ENCODE data around the gene KCNK3. TPM values are rescaled to one million over a fixed set of nuclear protein-coding genes. Genes with fewer than 3 reads are reported as not detected.
"Not testable (repeated sequence)": the region's sequence is repeated elsewhere in the genome, so short reads cannot be mapped to it uniquely, and the experiment has no call there.

The KCNK3 gene
- total and polyA plus RNA-seq, 2 experiments from 2014 or later: not detected

- no peaks in the 10 kb centered on the region for H3K79me2 ChIP-seq (ENCODE audit: insufficient read depth)
- H3K36me3 ChIP-seq (ENCODE audit: low read depth): no peaks in the 10 kb centered on the region
- H4K20me1 ChIP-seq (ENCODE audit: insufficient read depth): no peaks in the 10 kb centered on the region
- DNase-seq: no peak
- no peak overlapping the region for H3K27ac ChIP-seq
- no peak overlapping the region for H3K9ac ChIP-seq
- peaks cover 18% of the 10 kb centered on the region for H3K27me3 ChIP-seq (replicated peaks; ENCODE audit: insufficient read depth)
- H3K4me2 ChIP-seq (ENCODE audit: unreplicated experiment): no peak overlapping the region
- no peak overlapping the region for H2AFZ ChIP-seq
- no peaks in the 10 kb centered on the region for H3K4me1 ChIP-seq (ENCODE audit: insufficient read depth)
- no peak overlapping the region for H3K4me3 ChIP-seq
- no peaks in the 10 kb centered on the region for H3K9me3 ChIP-seq (ENCODE audit: low read depth)
- no peaks in the 10 kb centered on the region for H3K9me2 ChIP-seq (ENCODE audit: insufficient read depth)
- 53 to 56% methylated on average over 4 of the region's 4 CpGs for WGBS, 2 experiments (ENCODE audit: low coverage in 1 of 2, low lambda C conversion rate in 2 of 2, missing lambda C conversion rate in 2 of 2)
- H3F3A ChIP-seq (ENCODE audit: insufficient read depth): 0 out of 2 replicates have a peak, but pooled peaks cover under 1% of the 10 kb centered on the region
- in situ Hi-C loops (cut with MboI): no loop called here
- TF ChIP-seq EZH2 (IDR thresholded peaks at IDR 0.05; ENCODE audit: insufficient read depth, poor library complexity, severe bottlenecking) (no peak), EZH2phosphoT487 (IDR thresholded peaks at IDR 0.05; ENCODE audit: insufficient read depth, low read depth) (no peak)
These were observed 35.3 kb upstream of the KCNK3 start for GRCh38 chr2:26657265-26657664.

GRCh38 chr2:26658691-26659346 is 33.7 kb upstream of the KCNK3 start:
- H3K9me2 ChIP-seq (ENCODE audit: insufficient read depth): no peaks in the 10 kb centered on the region
- H3K4me1 ChIP-seq (ENCODE audit: insufficient read depth): no peaks in the 10 kb centered on the region
- in situ Hi-C loops (cut with MboI): no loop called here
- H2AFZ ChIP-seq: no peak overlapping the region
- no peaks in the 10 kb centered on the region for H3K9me3 ChIP-seq (ENCODE audit: low read depth)
- H4K20me1 ChIP-seq (ENCODE audit: insufficient read depth): no peaks in the 10 kb centered on the region
- H3K27me3 ChIP-seq (replicated peaks; ENCODE audit: insufficient read depth): peaks cover 20% of the 10 kb centered on the region
- WGBS, 2 experiments (ENCODE audit: low coverage in 1 of 2, low lambda C conversion rate in 2 of 2, missing lambda C conversion rate in 2 of 2): 34 to 44% methylated on average over 6 of the region's 6 CpGs
- no peaks in the 10 kb centered on the region for H3K36me3 ChIP-seq (ENCODE audit: low read depth)
- no peak overlapping the region for H3K27ac ChIP-seq
- H3K4me2 ChIP-seq (ENCODE audit: unreplicated experiment): no peak overlapping the region
- no peak overlapping the region for H3K9ac ChIP-seq
- H3K79me2 ChIP-seq (ENCODE audit: insufficient read depth): no peaks in the 10 kb centered on the region
- TF ChIP-seq EZH2 (IDR thresholded peaks at IDR 0.05; ENCODE audit: insufficient read depth, poor library complexity, severe bottlenecking): no peak
- TF ChIP-seq EZH2phosphoT487 (IDR thresholded peaks at IDR 0.05; ENCODE audit: insufficient read depth, low read depth): no peak
- no peak for DNase-seq
- H3F3A ChIP-seq (ENCODE audit: insufficient read depth): no peaks in the 10 kb centered on the region
- no peak overlapping the region for H3K4me3 ChIP-seq

- Histone ChIP-seq H3K9me2 (ENCODE audit: insufficient read depth) (no peaks in the 10 kb centered on the region), H2AFZ (no peak overlapping the region), H3K27ac (no peak overlapping the region), H4K20me1 (ENCODE audit: insufficient read depth) (no peaks in the 10 kb centered on the region), H3K27me3 (replicated peaks; ENCODE audit: insufficient read depth) (peaks cover 28% of the 10 kb centered on the region), H3K4me1 (ENCODE audit: insufficient read depth) (no peaks in the 10 kb centered on the region), H3K4me2 (ENCODE audit: unreplicated experiment) (no peak overlapping the region), H3K79me2 (ENCODE audit: insufficient read depth) (no peaks in the 10 kb centered on the region), H3K4me3 (no peak overlapping the region), H3K9ac (no peak overlapping the region), H3K36me3 (ENCODE audit: low read depth) (no peaks in the 10 kb centered on the region), H3F3A (ENCODE audit: insufficient read depth) (no peaks in the 10 kb centered on the region), H3K9me3 (ENCODE audit: low read depth) (no peaks in the 10 kb centered on the region)
- no peak for DNase-seq
- in situ Hi-C loops (cut with MboI): no loop called here
- no peak for TF ChIP-seq EZH2 (IDR thresholded peaks at IDR 0.05; ENCODE audit: insufficient read depth, poor library complexity, severe bottlenecking)
- no peak for TF ChIP-seq EZH2phosphoT487 (IDR thresholded peaks at IDR 0.05; ENCODE audit: insufficient read depth, low read depth)
- 13 to 15% methylated on average over 1 of the region's 1 CpG for WGBS, 2 experiments (ENCODE audit: low coverage in 1 of 2, low lambda C conversion rate in 2 of 2, missing lambda C conversion rate in 2 of 2)
These were observed 32.1 kb upstream of the KCNK3 start for GRCh38 chr2:26660363-26660962.

GRCh38 chr2:26665296-26665695 is 27.2 kb upstream of the KCNK3 start:
- WGBS, 2 experiments (ENCODE audit: low coverage in 1 of 2, low lambda C conversion rate in 2 of 2, missing lambda C conversion rate in 2 of 2): 79 to 88% methylated on average over 6 to 21 of the region's 21 CpGs

More at GRCh38 chr2:26665296-26665695, 27.2 kb upstream of the KCNK3 start:
- H2AFZ ChIP-seq; DNase-seq; H3K9me3 ChIP-seq (ENCODE audit: low read depth); in situ Hi-C loops (cut with MboI); H3K4me3 ChIP-seq; H3K4me2 ChIP-seq (ENCODE audit: unreplicated experiment); H3K79me2 ChIP-seq (ENCODE audit: insufficient read depth); H4K20me1 ChIP-seq (ENCODE audit: insufficient read depth); H3F3A ChIP-seq (ENCODE audit: insufficient read depth); H3K36me3 ChIP-seq (ENCODE audit: low read depth); H3K9me2 ChIP-seq (ENCODE audit: insufficient read depth); H3K9ac ChIP-seq; H3K27ac ChIP-seq: not testable (repeated sequence)
- peaks cover 14% of the 10 kb centered on the region for H3K27me3 ChIP-seq (replicated peaks; ENCODE audit: insufficient read depth)
- H3K4me1 ChIP-seq (ENCODE audit: insufficient read depth): peaks cover 12% of the 10 kb centered on the region
